H1 (cell line): ENCODE results near the gene MAGI2. TPM values are rescaled to one million over a fixed set of nuclear protein-coding genes. Genes with fewer than 3 reads are reported as not detected.

Source experiments
- CTCF ChIP-seq, 3 experiments: IDR thresholded peaks; 1 replicate in 2 of 3; 2 replicates in 1 of 3; pipeline versions ENCODE4 v1.5.1 to v1.6.1; 2011; ENCODE audit warnings: low read length in 3 of 3, mild to moderate bottlenecking in 3 of 3, inconsistent platforms in 2 of 3, low read depth in 1 of 3, moderate library complexity in 1 of 3; ENCODE audit not compliant: insufficient read depth in 1 of 3; ENCODE audit errors: control extremely low read depth in 1 of 3
- POLR2AphosphoS5 ChIP-seq: IDR thresholded peaks from 2 replicates; pipeline ENCODE4 v1.6.1; 2011; ENCODE audit warnings: low read depth, low read length
- SIN3A ChIP-seq, 2 experiments: IDR thresholded peaks in 1 of 2; conservative IDR thresholded peaks in 1 of 2; 2 replicates each; pipeline ENCODE4 v1.6.1; 2011 to 2012; ENCODE audit warnings: low read length in 2 of 2, improper control_type of control experiment in 1 of 2, low read depth in 1 of 2, mild to moderate bottlenecking in 1 of 2
- SP2 ChIP-seq: IDR thresholded peaks from 2 replicates; pipeline ENCODE4 v1.6.1; 2012; ENCODE audit warnings: mild to moderate bottlenecking, low read length, inconsistent platforms
- ZNF274 ChIP-seq: IDR thresholded peaks from 2 replicates; pipeline ENCODE4 v1.7.0; 2012; ENCODE audit warnings: low read length, borderline replicate concordance; ENCODE audit errors: extremely low read depth
- polyA plus RNA-seq, 7 experiments: library from polyadenylated mRNA; depleted of rRNA in 3 of 7; stranded (reverse) in 5 of 7; unstranded in 2 of 7; fragments of >200 nt in 5 of 7; fragments of 200-250 nt in 2 of 7; gene quantifications; 1 replicate in 5 of 7; 2 replicates in 1 of 7; 4 replicates in 1 of 7; pipeline versions ENCODE4 v1.2.1 to v1.2.3, GENCODE V29; 2011 to 2013; ENCODE audit warnings: missing spikeins in 2 of 7, mixed read lengths in 2 of 7
- total RNA-seq: library from RNA; stranded (reverse); fragmentation: NEBNext Ultra II Directional; extraction: Animal tissue kit (Norgen Biotek cat#: 25700); gene quantifications from 2 replicates; pipeline ENCODE4 v1.2.1, GENCODE V29; 2021

MAGI2 gene
- total and polyA plus RNA-seq, 2 of the 8 experiments (the other 6 are each of a cell fraction or from before 2014, with no cell fraction given): 6.0 to 27.3 TPM

GRCh38 chr7:78562191-78562590 is 891.3 kb downstream of the MAGI2 start (continued):
- TF ChIP-seq ZNF274 (no peak), CTCF (IDR thresholded peaks at IDR 0.05; ENCODE audit: control extremely low read depth in 1 of 3, insufficient read depth in 1 of 3, low read depth in 1 of 3, low read length in 3 of 3) (no peak), POLR2AphosphoS5 (no peak), SP2 (no peak), SIN3A (conservative IDR thresholded peaks at IDR 0.05 in 1 of 2, IDR thresholded peaks at IDR 0.05 in 1 of 2; ENCODE audit: low read depth in 1 of 2, low read length in 2 of 2) (no peak)
